H9 (cell line): Measurements from ENCODE around the gene SCP2. TPM values are rescaled to one million over a fixed set of nuclear protein-coding genes. Genes with fewer than 3 reads are reported as not detected.

Experiments
- DNase-seq: peaks from one replicate; pipeline ENCODE4 v3.0.0-alpha.2; 2017
- H2AFZ ChIP-seq: one replicate; pipeline ENCODE4 v1.6.1; 2013; ENCODE audit warnings: mild to moderate bottlenecking, low read length, control low read depth, moderate library complexity
- H2AK5ac ChIP-seq: 2 replicates; pipeline ENCODE4 v1.6.1; 2013; ENCODE audit warnings: low read length, control low read depth, mixed read lengths; ENCODE audit not compliant: insufficient read length
- H2BK120ac ChIP-seq: one replicate; pipeline ENCODE4 v1.6.1; 2013; ENCODE audit warnings: low read depth, mild to moderate bottlenecking, low read length, control low read depth, inconsistent platforms; ENCODE audit not compliant: poor library complexity, severe bottlenecking
- H2BK12ac ChIP-seq: 2 replicates; pipeline ENCODE4 v1.6.1; 2013; ENCODE audit warnings: low read length, control low read depth, mixed read lengths, low read depth; ENCODE audit not compliant: insufficient read length
- H2BK15ac ChIP-seq: 2 replicates; pipeline ENCODE4 v1.6.1; 2013; ENCODE audit warnings: low read depth, low read length, control low read depth
- H2BK20ac ChIP-seq: one replicate; pipeline ENCODE4 v1.6.1; 2013; ENCODE audit warnings: low read depth, mild to moderate bottlenecking, low read length, control low read depth, inconsistent platforms; ENCODE audit not compliant: poor library complexity, severe bottlenecking
- H2BK5ac ChIP-seq: 2 replicates; pipeline ENCODE4 v1.6.1; 2013; ENCODE audit warnings: low read length, control low read depth, mixed read lengths; ENCODE audit not compliant: insufficient read length
- H3K14ac ChIP-seq: 2 replicates; pipeline ENCODE4 v1.6.1; 2013; ENCODE audit warnings: low read length, control low read depth; ENCODE audit not compliant: insufficient read depth
- H3K18ac ChIP-seq: 2 replicates; pipeline ENCODE4 v1.6.1; 2013; ENCODE audit warnings: low read depth, mild to moderate bottlenecking, mixed read lengths, low read length, control low read depth; ENCODE audit not compliant: insufficient read length
- H3K23ac ChIP-seq: 2 replicates; pipeline ENCODE4 v1.6.1; 2013; ENCODE audit warnings: low read length, control low read depth, mixed read lengths, low read depth; ENCODE audit not compliant: insufficient read length
- H3K23me2 ChIP-seq: 2 replicates; pipeline ENCODE4 v1.6.1; 2013; ENCODE audit warnings: low read depth, mild to moderate bottlenecking, mixed read lengths, low read length, control low read depth; ENCODE audit not compliant: insufficient read length, poor library complexity, severe bottlenecking
- H3K27ac ChIP-seq: 2 replicates; pipeline ENCODE4 v1.5.1; 2013; ENCODE audit warnings: low read length, control low read depth, mixed read lengths, low read depth; ENCODE audit not compliant: insufficient read length
- H3K27me3 ChIP-seq: 2 replicates; pipeline ENCODE4 v1.6.1; 2013; ENCODE audit warnings: low read length, control low read depth, inconsistent platforms; ENCODE audit not compliant: insufficient read depth
- H3K4ac ChIP-seq: 2 replicates; pipeline ENCODE4 v1.6.1; 2013; ENCODE audit warnings: low read depth, mild to moderate bottlenecking, control low read depth, inconsistent platforms, low read length, moderate library complexity
- H3K4me1 ChIP-seq: 2 replicates; pipeline ENCODE4 v1.6.1; 2013; ENCODE audit warnings: low read length, control low read depth, inconsistent platforms; ENCODE audit not compliant: insufficient read depth
- H3K4me2 ChIP-seq: 2 replicates; pipeline ENCODE4 v1.6.1; 2013; ENCODE audit warnings: low read length, control low read depth, mixed read lengths; ENCODE audit not compliant: insufficient read length, insufficient read depth
- H3K56ac ChIP-seq: 2 replicates; pipeline ENCODE4 v1.6.1; 2013; ENCODE audit warnings: low read depth, mild to moderate bottlenecking, mixed read lengths, low read length, control low read depth; ENCODE audit not compliant: insufficient read length
- H3K79me1 ChIP-seq: 2 replicates; pipeline ENCODE4 v1.6.1; 2013; ENCODE audit warnings: low read depth, mild to moderate bottlenecking, moderate library complexity, low read length, control low read depth, inconsistent platforms; ENCODE audit not compliant: insufficient read depth, poor library complexity, severe bottlenecking
- H3K79me2 ChIP-seq: 2 replicates; pipeline ENCODE4 v1.6.1; 2013; ENCODE audit warnings: low read length, control low read depth, inconsistent platforms; ENCODE audit not compliant: insufficient read depth
- H3K9ac ChIP-seq: 2 replicates; pipeline ENCODE4 v1.6.1; 2013; ENCODE audit warnings: low read length, control low read depth, mixed read lengths; ENCODE audit not compliant: insufficient read length; ENCODE audit errors: extremely low read depth
- H3K9me3 ChIP-seq: one replicate; pipeline ENCODE4 v1.6.1; 2013; ENCODE audit warnings: low read depth, low read length, inconsistent platforms; ENCODE audit not compliant: control insufficient read depth
- H3T11ph ChIP-seq: one replicate; pipeline ENCODE4 v1.6.1; 2013; ENCODE audit warnings: mild to moderate bottlenecking, low read length, control low read depth, inconsistent platforms
- H4K20me1 ChIP-seq: one replicate; pipeline ENCODE4 v1.6.1; 2013; ENCODE audit not compliant: control insufficient read depth, insufficient read length, insufficient read depth
- H4K5ac ChIP-seq: 2 replicates; pipeline ENCODE4 v1.6.1; 2013; ENCODE audit warnings: low read depth, mild to moderate bottlenecking, mixed read lengths, low read length, control low read depth; ENCODE audit not compliant: insufficient read length
- H4K8ac ChIP-seq: replicated peaks from 2 replicates; pipeline ENCODE4 v1.6.1; 2013; ENCODE audit warnings: low read length, control low read depth, mixed read lengths, low read depth; ENCODE audit not compliant: insufficient read length
- H4K91ac ChIP-seq: 2 replicates; pipeline ENCODE4 v1.6.1; 2013; ENCODE audit warnings: low read depth, mild to moderate bottlenecking, moderate library complexity, mixed read lengths, low read length, control low read depth; ENCODE audit not compliant: insufficient read length
- H3K27ac Mint-ChIP-seq, 3 experiments: 2 replicates in 2 of 3; 3 replicates in 1 of 3; pipeline ENCODE4 v1.8.0; 2020 to 2021; ENCODE audit warnings: mixed read lengths in 3 of 3, mild to moderate bottlenecking in 1 of 3, moderate library complexity in 1 of 3
- H3K27me3 Mint-ChIP-seq: 2 replicates; pipeline ENCODE4 v1.8.0; 2021; ENCODE audit warnings: low read depth, mild to moderate bottlenecking, moderate library complexity, mixed read lengths
- H3K36me3 Mint-ChIP-seq, 3 experiments: 2 replicates in 2 of 3; 3 replicates in 1 of 3; pipeline ENCODE4 v1.8.0; 2020 to 2021; ENCODE audit warnings: low read depth in 3 of 3, mixed read lengths in 3 of 3; ENCODE audit not compliant: insufficient read depth in 1 of 3
- H3K4me1 Mint-ChIP-seq, 2 experiments: 2 replicates each; pipeline ENCODE4 v1.8.0; 2020; ENCODE audit warnings: mixed read lengths in 2 of 2
- H3K4me3 Mint-ChIP-seq, 2 experiments: 2 replicates in 1 of 2; 3 replicates in 1 of 2; pipeline ENCODE4 v1.8.0; 2020 to 2021; ENCODE audit warnings: mild to moderate bottlenecking in 2 of 2, mixed read lengths in 2 of 2, moderate library complexity in 1 of 2
- H3K9me3 Mint-ChIP-seq, 2 experiments: 2 replicates in 1 of 2; 3 replicates in 1 of 2; pipeline ENCODE4 v1.8.0; 2020; ENCODE audit warnings: mild to moderate bottlenecking in 2 of 2, mixed read lengths in 2 of 2, moderate library complexity in 1 of 2
- WGBS: extraction: QIAGEN DNeasy Blood & Tissue Kit; methylation state at CpG from one replicate; pipeline ENCODE4 v1.1.7; 2013; ENCODE audit warnings: missing lambda C conversion rate, low lambda C conversion rate, mixed read lengths; ENCODE audit not compliant: insufficient read length; ENCODE audit errors: extremely low coverage; 5-methylcytosine and 5-hydroxymethylcytosine counted together
- total RNA-seq: library from RNA; stranded (reverse); gene quantifications from 2 replicates; pipeline ENCODE4 v1.2.1, GENCODE V29; 2021
- TF ChIP-seq, protein P1 (sequence below): fragments of 200-600 bp; sonication (generic); conservative IDR thresholded peaks from 3 replicates; pipeline ENCODE4 v1.8.0; 2021; ENCODE audit warnings: antibody characterized with exemption, mild to moderate bottlenecking

SCP2 gene
- total RNA-seq, 1 experiment from 2014 or later, result 48.8 TPM

DNA sequence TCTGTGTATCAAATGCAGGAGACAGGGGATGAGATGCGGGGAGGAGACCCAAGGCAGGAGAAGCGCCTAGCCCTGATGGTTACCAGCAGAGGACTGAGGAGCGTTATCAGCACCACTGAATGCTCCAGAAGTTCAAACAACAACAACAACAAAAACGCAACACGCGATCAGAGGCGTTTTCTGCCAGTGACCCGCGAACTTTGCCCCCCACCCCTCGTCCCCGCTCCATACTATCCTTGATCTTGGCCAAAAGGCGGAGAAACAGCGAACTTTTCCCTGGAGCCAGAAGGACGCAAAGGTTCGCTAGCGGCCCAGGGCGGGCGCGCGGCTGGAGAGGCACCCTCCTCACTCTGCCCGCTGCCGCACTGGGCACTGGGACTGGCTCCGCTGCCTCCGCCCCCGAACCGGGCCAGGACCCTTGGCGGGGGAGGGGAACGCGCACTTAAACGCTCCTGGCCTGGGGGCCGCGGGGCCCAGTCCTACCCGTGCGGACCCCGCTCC is 6.2 kb upstream of the SCP2 start:
- H4K8ac ChIP-seq, result no peak overlapping the region
- no peak overlapping the region for H2AFZ ChIP-seq
- H3K9ac ChIP-seq, result peak overlapping the region; percentile 7
- H2BK5ac ChIP-seq, result no peak overlapping the region
- no peak overlapping the region for H3K56ac ChIP-seq
- no peak overlapping the region for H2BK12ac ChIP-seq
- no peak overlapping the region for H3K23ac ChIP-seq
- TF ChIP-seq, protein P1, sequence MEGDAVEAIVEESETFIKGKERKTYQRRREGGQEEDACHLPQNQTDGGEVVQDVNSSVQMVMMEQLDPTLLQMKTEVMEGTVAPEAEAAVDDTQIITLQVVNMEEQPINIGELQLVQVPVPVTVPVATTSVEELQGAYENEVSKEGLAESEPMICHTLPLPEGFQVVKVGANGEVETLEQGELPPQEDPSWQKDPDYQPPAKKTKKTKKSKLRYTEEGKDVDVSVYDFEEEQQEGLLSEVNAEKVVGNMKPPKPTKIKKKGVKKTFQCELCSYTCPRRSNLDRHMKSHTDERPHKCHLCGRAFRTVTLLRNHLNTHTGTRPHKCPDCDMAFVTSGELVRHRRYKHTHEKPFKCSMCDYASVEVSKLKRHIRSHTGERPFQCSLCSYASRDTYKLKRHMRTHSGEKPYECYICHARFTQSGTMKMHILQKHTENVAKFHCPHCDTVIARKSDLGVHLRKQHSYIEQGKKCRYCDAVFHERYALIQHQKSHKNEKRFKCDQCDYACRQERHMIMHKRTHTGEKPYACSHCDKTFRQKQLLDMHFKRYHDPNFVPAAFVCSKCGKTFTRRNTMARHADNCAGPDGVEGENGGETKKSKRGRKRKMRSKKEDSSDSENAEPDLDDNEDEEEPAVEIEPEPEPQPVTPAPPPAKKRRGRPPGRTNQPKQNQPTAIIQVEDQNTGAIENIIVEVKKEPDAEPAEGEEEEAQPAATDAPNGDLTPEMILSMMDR, result no peak
- no peaks in the 10 kb centered on the region for H3K79me1 ChIP-seq
- no peaks in the 10 kb centered on the region for H3K23me2 ChIP-seq
- no peak overlapping the region for H3T11ph ChIP-seq
- H3K79me2 ChIP-seq, result no peaks in the 10 kb centered on the region
- Mint-ChIP-seq H3K4me3 (peak overlapping the region; percentile 73 to 78), H3K36me3 (peaks cover 0 to 9% (median 5%) of the 10 kb centered on the region in 3 experiments; a peak in 3 of 7 replicates), H3K4me1 (peaks cover 3% of the 10 kb centered on the region in 2 experiments; a peak in 2 of 4 replicates), H3K27ac (no peak overlapping the region; a peak in 1 of 7 replicates), H3K9me3 (peaks cover 5 to 6% of the 10 kb centered on the region in 2 experiments; a peak in 3 of 5 replicates), H3K27me3 (peaks cover 54% of the 10 kb centered on the region)
- H4K20me1 ChIP-seq, result no peaks in the 10 kb centered on the region
- H3K4ac ChIP-seq, result no peak overlapping the region
- no CpG with 5 or more reads among the region's 35 CpGs for WGBS
- H3K4me1 ChIP-seq, result no peaks in the 10 kb centered on the region
- H2BK120ac ChIP-seq, result no peak overlapping the region
- DNase-seq, result peak; percentile 46
- no peak overlapping the region for H2BK15ac ChIP-seq
- no peak overlapping the region for H3K27ac ChIP-seq
- peak overlapping the region; percentile 38 for H3K4me2 ChIP-seq
- H2BK20ac ChIP-seq, result no peak overlapping the region
- H3K27me3 ChIP-seq, result peaks cover 4% of the 10 kb centered on the region; the same call in 1 of the 2 replicates
- H2AK5ac ChIP-seq, result no peak overlapping the region
- H4K5ac ChIP-seq, result no peak overlapping the region
- peak overlapping the region; percentile 7 for H3K18ac ChIP-seq
- H4K91ac ChIP-seq, result no peak overlapping the region
- no peaks in the 10 kb centered on the region for H3K9me3 ChIP-seq
- no peak overlapping the region for H3K14ac ChIP-seq
